Cardiac fibroblast (primary cell): ENCODE measurements around the gene XRCC6.

Source experiments
- DNase-seq, 2 donors: peaks; one replicate each; pipeline versions ENCODE4 v3.0.0 to v3.0.0-alpha.2; 2010; ENCODE audit warnings: low read depth in 2 of 2
- H3K4me3 ChIP-seq, 2 donors: replicated peaks in 1 of 2; 1 replicate in 1 of 2; 2 replicates in 1 of 2; pipeline ENCODE4 v1.5.1; 2011; ENCODE audit warnings: low read depth in 2 of 2, low read length in 2 of 2, mild to moderate bottlenecking in 2 of 2, moderate library complexity in 1 of 2
- TF ChIP-seq, protein P1 (sequence below): IDR thresholded peaks from one replicate; pipeline ENCODE4 v1.5.1; 2011; ENCODE audit warnings: low read depth, mild to moderate bottlenecking, low read length, inconsistent platforms

XRCC6 gene

DNA sequence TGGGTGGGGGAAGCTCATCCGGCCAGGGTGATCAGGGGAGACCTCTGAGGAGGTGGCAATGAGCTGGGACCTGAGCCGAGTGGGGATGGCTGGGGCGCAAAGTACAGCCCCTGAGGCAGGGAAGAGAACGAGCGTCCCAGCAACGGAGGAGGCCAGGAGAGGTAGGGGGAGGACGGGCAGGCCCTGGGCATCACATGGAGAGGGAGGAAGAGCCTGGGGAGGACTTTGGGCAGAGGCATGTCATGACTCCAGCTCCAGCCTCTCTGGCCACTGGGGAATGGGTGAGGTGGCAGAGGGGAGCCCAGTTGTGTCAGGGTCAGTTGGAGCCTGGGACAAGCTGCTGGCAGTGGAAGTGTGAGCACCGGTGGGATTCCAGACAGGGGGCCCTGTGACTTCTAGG is 43.0 kb upstream of the XRCC6 start:
- no peak for DNase-seq
- no peak overlapping the region for H3K4me3 ChIP-seq
- TF ChIP-seq, protein P1, sequence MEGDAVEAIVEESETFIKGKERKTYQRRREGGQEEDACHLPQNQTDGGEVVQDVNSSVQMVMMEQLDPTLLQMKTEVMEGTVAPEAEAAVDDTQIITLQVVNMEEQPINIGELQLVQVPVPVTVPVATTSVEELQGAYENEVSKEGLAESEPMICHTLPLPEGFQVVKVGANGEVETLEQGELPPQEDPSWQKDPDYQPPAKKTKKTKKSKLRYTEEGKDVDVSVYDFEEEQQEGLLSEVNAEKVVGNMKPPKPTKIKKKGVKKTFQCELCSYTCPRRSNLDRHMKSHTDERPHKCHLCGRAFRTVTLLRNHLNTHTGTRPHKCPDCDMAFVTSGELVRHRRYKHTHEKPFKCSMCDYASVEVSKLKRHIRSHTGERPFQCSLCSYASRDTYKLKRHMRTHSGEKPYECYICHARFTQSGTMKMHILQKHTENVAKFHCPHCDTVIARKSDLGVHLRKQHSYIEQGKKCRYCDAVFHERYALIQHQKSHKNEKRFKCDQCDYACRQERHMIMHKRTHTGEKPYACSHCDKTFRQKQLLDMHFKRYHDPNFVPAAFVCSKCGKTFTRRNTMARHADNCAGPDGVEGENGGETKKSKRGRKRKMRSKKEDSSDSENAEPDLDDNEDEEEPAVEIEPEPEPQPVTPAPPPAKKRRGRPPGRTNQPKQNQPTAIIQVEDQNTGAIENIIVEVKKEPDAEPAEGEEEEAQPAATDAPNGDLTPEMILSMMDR = no peak

DNA sequence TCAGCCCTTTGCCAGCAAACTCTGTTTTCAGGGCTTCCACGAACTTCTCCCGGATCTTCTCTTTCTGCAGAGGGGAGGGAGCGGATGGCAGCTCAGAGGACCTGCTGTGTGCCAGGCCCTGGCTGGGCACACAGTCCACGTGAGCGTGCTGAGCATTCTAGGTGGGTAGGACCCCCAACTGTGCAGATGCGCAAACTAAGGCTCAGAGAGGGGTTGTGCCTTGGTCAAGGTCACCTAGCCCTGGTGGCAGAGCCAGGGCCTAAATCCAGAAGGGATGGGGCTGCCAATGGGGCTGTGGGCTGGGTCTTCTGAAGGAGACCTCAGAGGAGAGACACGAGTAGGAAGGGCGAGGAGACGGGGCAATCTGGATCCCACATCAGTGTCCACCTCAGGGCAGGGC is 42.3 kb upstream of the XRCC6 start:
- DNase-seq = no peak
- TF ChIP-seq, protein P1 = no peak
- no peak overlapping the region for H3K4me3 ChIP-seq

DNA sequence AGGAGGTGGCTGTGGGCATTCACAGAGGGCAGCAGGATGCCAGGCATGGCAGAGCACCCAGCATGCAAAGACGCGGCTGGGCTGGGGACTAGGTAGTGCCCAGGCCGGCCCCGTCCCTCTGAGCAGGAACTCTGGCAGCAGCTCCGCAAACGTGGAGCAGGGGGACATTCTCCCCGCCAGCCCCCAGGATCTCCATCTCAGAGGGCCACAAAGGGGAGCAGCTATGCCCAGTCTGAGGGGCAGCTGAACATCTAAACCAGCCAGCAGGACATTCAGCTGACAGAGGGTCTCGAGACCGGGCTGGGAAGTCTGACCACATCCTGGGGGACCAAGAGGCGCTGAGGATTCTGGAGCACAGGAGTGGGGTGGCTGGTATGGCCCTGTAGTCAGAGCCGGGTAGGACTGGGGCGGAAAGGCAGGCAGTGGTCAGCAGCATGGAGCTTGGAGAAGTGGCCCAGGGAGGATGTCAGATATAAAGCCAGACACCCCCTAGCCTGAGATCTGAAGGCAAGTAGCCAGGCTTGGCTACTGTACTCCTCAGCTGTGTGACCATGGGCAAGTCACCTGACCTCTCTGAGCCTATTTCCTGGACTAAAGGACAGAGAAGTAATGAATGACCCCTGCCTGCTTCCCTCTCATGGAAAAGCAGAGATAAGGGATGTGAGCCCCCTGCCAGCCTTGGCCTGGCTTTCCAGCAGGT is 41.6 kb upstream of the XRCC6 start:
- no peak for DNase-seq
- TF ChIP-seq, protein P1 = no peak
- H3K4me3 ChIP-seq = no peak overlapping the region

DNA sequence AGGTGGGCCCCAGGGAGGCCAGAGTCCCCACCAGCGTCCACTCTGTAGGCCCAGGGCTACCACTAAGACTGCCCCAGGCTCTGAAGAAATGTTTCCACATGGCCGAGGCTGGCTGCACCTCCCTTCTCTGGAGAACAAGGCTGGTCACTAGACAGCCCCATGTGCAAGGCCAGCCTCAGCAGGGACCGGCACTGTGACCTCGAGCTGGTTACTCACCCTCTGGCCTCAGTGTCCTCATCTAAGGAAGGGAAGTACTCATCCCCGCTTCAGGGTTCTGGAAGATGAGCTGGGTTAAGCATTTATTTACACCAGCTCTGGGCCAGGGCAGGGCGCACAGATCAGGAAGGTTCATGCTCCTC is 41.1 kb upstream of the XRCC6 start:
- DNase-seq = no peak
- no peak overlapping the region for H3K4me3 ChIP-seq
- TF ChIP-seq, protein P1 = no peak

DNA sequence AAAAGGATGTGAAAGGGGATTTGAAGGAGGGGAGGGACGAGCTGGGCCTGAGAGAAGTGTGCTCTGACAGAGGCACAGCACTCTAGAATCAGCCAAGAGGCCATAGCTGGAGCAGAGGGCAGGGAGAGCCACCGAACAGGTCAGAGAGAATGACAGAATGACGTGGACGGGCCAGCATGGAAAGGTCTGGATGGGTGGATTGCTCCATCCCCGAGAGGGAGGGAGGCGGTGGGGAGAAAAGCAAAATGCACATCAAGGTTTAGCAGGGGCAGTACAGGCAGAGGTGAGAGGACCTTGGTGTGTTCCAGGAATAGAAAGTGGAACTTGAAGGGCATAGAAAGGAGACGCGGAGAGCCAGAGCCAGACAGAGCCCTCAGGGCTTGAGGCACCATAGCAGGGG is 38.4 kb upstream of the XRCC6 start:
- DNase-seq = no peak
- TF ChIP-seq, protein P1 = no peak
- H3K4me3 ChIP-seq = no peak overlapping the region

DNA sequence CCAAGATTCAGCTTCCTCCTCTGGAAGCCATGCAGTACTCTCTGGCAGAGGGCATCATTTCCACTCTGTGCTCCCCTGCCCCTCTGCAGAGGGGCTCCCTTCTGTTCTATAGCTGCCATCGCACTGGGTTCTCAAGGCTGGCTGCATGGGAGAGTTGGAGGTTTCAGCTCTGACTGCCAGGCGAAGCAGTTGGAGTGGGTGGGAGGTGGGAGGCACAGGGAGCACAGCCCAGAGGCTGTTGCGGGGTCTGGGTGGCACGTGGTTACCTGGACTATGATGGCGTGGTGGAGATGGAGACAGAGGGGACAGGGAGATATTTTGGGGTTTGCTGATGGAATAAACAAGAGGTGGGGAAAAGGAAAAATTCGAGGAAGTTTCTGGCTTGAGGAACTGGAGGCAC is 36.2 kb upstream of the XRCC6 start:
- H3K4me3 ChIP-seq = no peak overlapping the region
- TF ChIP-seq, protein P1 = no peak
- no peak for DNase-seq

DNA sequence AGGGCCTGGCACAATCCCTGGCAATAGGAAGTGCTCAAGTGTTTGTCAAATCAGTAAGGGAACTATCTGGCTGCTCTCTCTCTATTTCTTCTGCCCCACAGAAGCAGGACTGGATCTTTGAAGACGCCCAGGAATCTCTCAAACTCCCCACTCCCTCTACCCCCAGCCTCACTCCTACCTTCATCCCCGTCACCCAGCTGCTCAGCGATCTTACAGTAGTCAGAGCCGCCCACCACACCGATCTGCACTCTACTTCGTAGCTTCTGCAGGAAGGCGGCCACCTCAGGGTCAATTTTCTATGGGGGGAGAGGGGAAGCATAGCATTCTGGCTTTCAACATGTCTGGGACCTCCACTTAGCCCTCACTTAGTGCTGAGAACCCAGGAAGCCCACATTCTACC is 35.2 kb upstream of the XRCC6 start:
- TF ChIP-seq, protein P1 = no peak
- DNase-seq = no peak
- H3K4me3 ChIP-seq = no peak overlapping the region
